ENCODE results near the gene BORCS5.

BORCS5 gene

DNA sequence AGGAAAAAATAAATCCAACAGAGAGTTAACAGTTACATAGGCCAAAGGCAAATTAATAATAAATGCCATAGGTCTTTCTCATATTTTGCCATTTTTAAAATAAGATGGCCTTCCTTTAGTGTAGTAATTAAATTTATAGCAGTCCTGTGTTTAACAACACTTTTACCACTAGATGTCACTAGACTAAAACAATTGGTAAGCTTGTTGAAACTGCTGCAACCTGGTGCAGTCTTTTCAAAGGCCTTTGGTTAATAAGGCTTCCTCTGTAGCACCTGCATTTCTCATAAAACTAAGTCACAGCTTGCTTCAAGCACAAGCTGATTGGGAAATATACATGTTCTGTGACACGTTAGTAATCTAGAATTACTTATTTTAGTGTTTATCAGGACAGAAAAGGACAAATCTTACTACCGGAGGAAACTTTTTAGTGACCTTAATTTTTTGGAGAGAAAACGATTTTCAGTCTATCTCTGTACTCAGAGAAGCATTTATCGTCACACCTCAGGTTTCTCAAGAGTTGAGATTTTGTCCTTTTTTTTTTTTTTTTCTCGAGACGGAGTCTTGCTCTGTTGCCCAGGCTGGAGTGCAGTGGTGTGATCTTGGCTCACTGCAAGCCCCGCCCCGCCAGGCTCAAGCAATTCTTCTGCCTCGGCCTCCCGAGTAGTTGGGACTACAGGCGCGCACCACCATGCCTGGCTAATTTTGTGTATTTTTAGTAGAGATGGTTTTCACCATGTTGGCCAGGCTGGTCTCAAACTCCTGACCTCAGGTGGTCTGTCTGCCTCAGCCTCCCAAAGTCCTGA lies 20.0 kb downstream of the BORCS5 start:
- Histone ChIP-seq H3K4me3 (ENCODE audit: low read length) (no peak overlapping the region), H3K9ac (ENCODE audit: low read depth, low read length) (no peak overlapping the region), H3K9me3 (ENCODE audit: insufficient read depth, low read depth, low read length) (no peaks in the 10 kb centered on the region), H3K27me3 (ENCODE audit: insufficient read depth, low read length) (no peaks in the 10 kb centered on the region), H3K36me3 (ENCODE audit: insufficient read depth, low read length) (no peaks in the 10 kb centered on the region), H3K4me1 (ENCODE audit: insufficient read depth, low read length) (no peaks in the 10 kb centered on the region; the same call in 1 of the 2 replicates), H3K27ac (ENCODE audit: low read depth, low read length) (no peak overlapping the region)
- 86% methylated on average over 12 of the region's 12 CpGs for WGBS

- 98% methylated on average over 2 of the region's 2 CpGs for WGBS
- Histone ChIP-seq H3K27me3 (ENCODE audit: insufficient read depth, low read length) (no peaks in the 10 kb centered on the region), H3K4me1 (ENCODE audit: insufficient read depth, low read length) (peaks cover 6% of the 10 kb centered on the region), H3K36me3 (ENCODE audit: insufficient read depth, low read length) (0 out of 2 replicates have a peak, but pooled peaks cover 3% of the 10 kb centered on the region), H3K9ac (ENCODE audit: low read depth, low read length) (no peak overlapping the region), H3K4me3 (ENCODE audit: low read length) (no peak overlapping the region), H3K27ac (ENCODE audit: low read depth, low read length) (no peak overlapping the region), H3K9me3 (ENCODE audit: insufficient read depth, low read depth, low read length) (no peaks in the 10 kb centered on the region)
Measured at GRCh38 chr12:12378616-12379015, 21.7 kb downstream of the BORCS5 start.

- WGBS = 87% methylated on average over 3 of the region's 4 CpGs
- Histone ChIP-seq H3K9ac (ENCODE audit: low read depth, low read length) (no peak overlapping the region), H3K4me3 (ENCODE audit: low read length) (no peak overlapping the region), H3K27me3 (ENCODE audit: insufficient read depth, low read length) (no peaks in the 10 kb centered on the region), H3K27ac (ENCODE audit: low read depth, low read length) (no peak overlapping the region), H3K9me3 (ENCODE audit: insufficient read depth, low read depth, low read length) (no peaks in the 10 kb centered on the region), H3K4me1 (ENCODE audit: insufficient read depth, low read length) (peaks cover 21% of the 10 kb centered on the region), H3K36me3 (ENCODE audit: insufficient read depth, low read length) (0 out of 2 replicates have a peak, but pooled peaks cover 3% of the 10 kb centered on the region)
Measured at GRCh38 chr12:12379831-12380730, 23.2 kb downstream of the BORCS5 start.

DNA sequence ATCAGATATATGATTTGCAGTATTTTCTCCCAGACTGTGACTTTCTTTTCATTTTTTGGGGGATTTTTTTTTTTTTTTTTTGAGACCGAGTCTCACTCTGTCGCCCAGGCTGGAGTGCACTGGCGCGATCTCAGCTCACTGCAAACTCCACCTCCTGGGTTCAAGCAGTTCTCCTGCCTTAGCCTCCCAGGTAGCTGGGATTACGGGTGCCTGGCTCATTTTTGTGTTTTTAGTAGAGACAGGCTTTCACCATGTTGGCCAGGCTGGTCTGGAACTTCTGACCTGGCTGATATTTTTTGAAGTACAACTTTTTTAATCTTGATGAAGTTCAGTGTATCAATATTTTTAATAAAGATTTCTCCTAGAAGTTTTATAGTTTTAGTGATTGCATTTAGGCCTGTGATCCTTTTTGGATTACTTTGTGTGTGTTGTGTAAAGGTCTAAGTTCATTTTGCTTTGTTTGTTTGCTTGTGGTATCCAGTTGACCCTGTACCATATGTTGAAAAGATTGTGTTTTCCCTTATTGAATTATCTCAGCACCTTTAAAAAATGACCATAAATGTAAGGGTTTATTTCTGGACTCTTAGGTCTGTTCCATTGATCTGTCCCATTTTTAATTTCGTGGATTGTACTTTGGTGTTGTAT lies 24.2 kb downstream of the BORCS5 start:
- no peak overlapping the region for H3K27ac ChIP-seq (ENCODE audit: low read depth, low read length)

GRCh38 chr12:12381982-12382381 lies 25.1 kb downstream of the BORCS5 start:
- Histone ChIP-seq H3K27ac (ENCODE audit: low read depth, low read length) (no peak overlapping the region), H3K9ac (ENCODE audit: low read depth, low read length) (no peak overlapping the region), H3K4me1 (ENCODE audit: insufficient read depth, low read length) (peaks cover 27% of the 10 kb centered on the region), H3K9me3 (ENCODE audit: insufficient read depth, low read depth, low read length) (no peaks in the 10 kb centered on the region), H3K27me3 (ENCODE audit: insufficient read depth, low read length) (no peaks in the 10 kb centered on the region), H3K36me3 (ENCODE audit: insufficient read depth, low read length) (0 out of 2 replicates have a peak, but pooled peaks cover 3% of the 10 kb centered on the region), H3K4me3 (ENCODE audit: low read length) (no peak overlapping the region)
- 95% methylated on average over 2 of the region's 3 CpGs for whole genome bisulfite sequencing

More for the DNA sequence above, 24.2 kb downstream of the BORCS5 start:
- H3K9ac ChIP-seq (ENCODE audit: low read depth, low read length) = no peak overlapping the region
- H3K27me3 ChIP-seq (ENCODE audit: insufficient read depth, low read length) = no peaks in the 10 kb centered on the region
- no peaks in the 10 kb centered on the region for H3K9me3 ChIP-seq (ENCODE audit: insufficient read depth, low read depth, low read length)
- no peak overlapping the region for H3K4me3 ChIP-seq (ENCODE audit: low read length)
- 0 out of 2 replicates have a peak, but pooled peaks cover 3% of the 10 kb centered on the region for H3K36me3 ChIP-seq (ENCODE audit: insufficient read depth, low read length)
- 96% methylated on average over 6 of the region's 6 CpGs for WGBS
- H3K4me1 ChIP-seq (ENCODE audit: insufficient read depth, low read length) = peaks cover 27% of the 10 kb centered on the region

- Histone ChIP-seq H3K27ac (ENCODE audit: low read depth, low read length) (peak overlapping the region; percentile 20), H3K27me3 (ENCODE audit: insufficient read depth, low read length) (no peaks in the 10 kb centered on the region), H3K4me3 (ENCODE audit: low read length) (no peak overlapping the region), H3K4me1 (ENCODE audit: insufficient read depth, low read length) (peaks cover 32% of the 10 kb centered on the region), H3K9ac (ENCODE audit: low read depth, low read length) (no peak overlapping the region; the same call in 1 of the 2 replicates), H3K36me3 (ENCODE audit: insufficient read depth, low read length) (0 out of 2 replicates have a peak, but pooled peaks cover 3% of the 10 kb centered on the region), H3K9me3 (ENCODE audit: insufficient read depth, low read depth, low read length) (no peaks in the 10 kb centered on the region)
- WGBS = 34% methylated on average over 7 of the region's 7 CpGs
Measured at GRCh38 chr12:12384571-12385340, 27.9 kb downstream of the BORCS5 start.

DNA sequence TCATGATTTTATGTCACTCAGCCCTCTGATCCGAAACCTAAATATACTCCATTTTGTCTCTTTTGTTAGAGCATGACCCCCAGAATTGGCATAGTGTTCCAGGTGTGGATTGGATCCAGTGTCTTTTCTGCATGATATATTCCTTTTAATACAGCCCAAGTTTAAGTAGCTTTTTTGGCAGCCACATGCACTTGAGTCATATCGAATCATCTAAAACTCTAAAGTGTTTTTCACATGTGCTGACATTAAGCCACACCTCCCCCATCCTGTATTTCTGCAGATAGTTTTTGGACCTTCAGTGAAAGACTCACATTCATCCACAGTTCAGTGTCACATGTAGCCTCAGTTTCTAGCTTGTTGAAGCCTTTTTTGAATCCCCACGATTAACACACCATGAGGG lies 30.6 kb downstream of the BORCS5 start:
- 94% methylated on average over 3 of the region's 3 CpGs for WGBS
- Histone ChIP-seq H3K9ac (ENCODE audit: low read depth, low read length) (no peak overlapping the region), H3K9me3 (ENCODE audit: insufficient read depth, low read depth, low read length) (no peaks in the 10 kb centered on the region), H3K27ac (ENCODE audit: low read depth, low read length) (no peak overlapping the region), H3K36me3 (ENCODE audit: insufficient read depth, low read length) (no peaks in the 10 kb centered on the region), H3K27me3 (ENCODE audit: insufficient read depth, low read length) (no peaks in the 10 kb centered on the region), H3K4me1 (ENCODE audit: insufficient read depth, low read length) (peaks cover 32% of the 10 kb centered on the region), H3K4me3 (ENCODE audit: low read length) (no peak overlapping the region)

DNA sequence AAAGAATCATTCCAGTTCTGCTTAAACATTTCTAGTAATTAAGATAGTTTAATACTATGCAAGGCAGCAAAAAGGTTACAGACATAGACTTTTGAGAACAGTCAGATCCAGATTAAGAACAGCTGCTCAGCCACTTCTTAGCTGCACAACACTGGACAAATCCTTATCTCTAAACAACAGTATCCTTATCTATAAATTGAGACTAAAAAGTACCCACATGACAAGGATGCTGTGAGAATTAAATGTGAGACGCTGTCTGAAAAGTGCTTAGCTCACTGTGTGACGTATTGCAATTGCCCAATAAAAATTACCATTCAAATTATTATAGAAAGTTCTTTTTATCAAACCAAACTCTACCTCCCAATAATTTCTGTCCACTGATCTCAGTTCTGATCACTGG lies 35.5 kb downstream of the BORCS5 start:
- H3K36me3 ChIP-seq (ENCODE audit: insufficient read depth, low read length) = no peaks in the 10 kb centered on the region
- WGBS = 96% methylated on average over 2 of the region's 2 CpGs
- H3K9me3 ChIP-seq (ENCODE audit: insufficient read depth, low read depth, low read length) = no peaks in the 10 kb centered on the region
- H3K9ac ChIP-seq (ENCODE audit: low read depth, low read length) = no peak overlapping the region
- no peak overlapping the region for H3K27ac ChIP-seq (ENCODE audit: low read depth, low read length)
- no peaks in the 10 kb centered on the region for H3K27me3 ChIP-seq (ENCODE audit: insufficient read depth, low read length)
- no peak overlapping the region for H3K4me3 ChIP-seq (ENCODE audit: low read length)
- 0 out of 2 replicates have a peak, but pooled peaks cover 5% of the 10 kb centered on the region for H3K4me1 ChIP-seq (ENCODE audit: insufficient read depth, low read length)

DNA sequence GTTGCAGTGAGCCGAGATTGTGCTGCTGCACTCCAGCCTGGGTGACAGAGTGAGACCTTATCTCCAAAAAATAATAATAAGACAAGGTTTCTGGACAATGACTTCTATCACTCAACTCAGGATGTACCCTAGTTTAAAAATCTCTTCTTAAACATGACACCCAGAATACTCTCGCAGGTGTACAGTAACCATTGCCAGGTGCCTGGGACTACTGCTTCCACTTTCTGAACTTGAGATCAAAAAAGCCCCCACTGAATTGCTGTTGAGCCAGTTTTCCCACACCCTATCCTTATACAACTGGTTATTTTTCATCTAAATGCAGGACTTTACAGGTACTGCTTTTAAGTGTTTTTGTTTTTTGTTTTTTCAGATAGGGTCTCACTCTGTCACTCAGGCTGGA lies 36.3 kb downstream of the BORCS5 start:
- H3K4me3 ChIP-seq (ENCODE audit: low read length) = no peak overlapping the region
- WGBS = 93% methylated on average over 2 of the region's 2 CpGs
- H3K9me3 ChIP-seq (ENCODE audit: insufficient read depth, low read depth, low read length) = no peaks in the 10 kb centered on the region
- H3K9ac ChIP-seq (ENCODE audit: low read depth, low read length) = no peak overlapping the region
- no peaks in the 10 kb centered on the region for H3K27me3 ChIP-seq (ENCODE audit: insufficient read depth, low read length)
- H3K4me1 ChIP-seq (ENCODE audit: insufficient read depth, low read length) = peaks cover 6% of the 10 kb centered on the region
- no peaks in the 10 kb centered on the region for H3K36me3 ChIP-seq (ENCODE audit: insufficient read depth, low read length)
- H3K27ac ChIP-seq (ENCODE audit: low read depth, low read length) = no peak overlapping the region

- H3K27ac ChIP-seq (ENCODE audit: low read depth, low read length) = no peak overlapping the region
- no peak overlapping the region for H3K4me3 ChIP-seq (ENCODE audit: low read length)
- H3K9ac ChIP-seq (ENCODE audit: low read depth, low read length) = no peak overlapping the region
- H3K36me3 ChIP-seq (ENCODE audit: insufficient read depth, low read length) = no peaks in the 10 kb centered on the region
- peaks cover 27% of the 10 kb centered on the region for H3K4me1 ChIP-seq (ENCODE audit: insufficient read depth, low read length)
- 93% methylated on average over 1 of the region's 4 CpGs for WGBS
- no peaks in the 10 kb centered on the region for H3K27me3 ChIP-seq (ENCODE audit: insufficient read depth, low read length)
- no peaks in the 10 kb centered on the region for H3K9me3 ChIP-seq (ENCODE audit: insufficient read depth, low read depth, low read length)
Measured at GRCh38 chr12:12396694-12397093, 39.8 kb downstream of the BORCS5 start.

All from HUES64 (cell line).